ENCODE measurements around the gene MFSD12.

DNA sequence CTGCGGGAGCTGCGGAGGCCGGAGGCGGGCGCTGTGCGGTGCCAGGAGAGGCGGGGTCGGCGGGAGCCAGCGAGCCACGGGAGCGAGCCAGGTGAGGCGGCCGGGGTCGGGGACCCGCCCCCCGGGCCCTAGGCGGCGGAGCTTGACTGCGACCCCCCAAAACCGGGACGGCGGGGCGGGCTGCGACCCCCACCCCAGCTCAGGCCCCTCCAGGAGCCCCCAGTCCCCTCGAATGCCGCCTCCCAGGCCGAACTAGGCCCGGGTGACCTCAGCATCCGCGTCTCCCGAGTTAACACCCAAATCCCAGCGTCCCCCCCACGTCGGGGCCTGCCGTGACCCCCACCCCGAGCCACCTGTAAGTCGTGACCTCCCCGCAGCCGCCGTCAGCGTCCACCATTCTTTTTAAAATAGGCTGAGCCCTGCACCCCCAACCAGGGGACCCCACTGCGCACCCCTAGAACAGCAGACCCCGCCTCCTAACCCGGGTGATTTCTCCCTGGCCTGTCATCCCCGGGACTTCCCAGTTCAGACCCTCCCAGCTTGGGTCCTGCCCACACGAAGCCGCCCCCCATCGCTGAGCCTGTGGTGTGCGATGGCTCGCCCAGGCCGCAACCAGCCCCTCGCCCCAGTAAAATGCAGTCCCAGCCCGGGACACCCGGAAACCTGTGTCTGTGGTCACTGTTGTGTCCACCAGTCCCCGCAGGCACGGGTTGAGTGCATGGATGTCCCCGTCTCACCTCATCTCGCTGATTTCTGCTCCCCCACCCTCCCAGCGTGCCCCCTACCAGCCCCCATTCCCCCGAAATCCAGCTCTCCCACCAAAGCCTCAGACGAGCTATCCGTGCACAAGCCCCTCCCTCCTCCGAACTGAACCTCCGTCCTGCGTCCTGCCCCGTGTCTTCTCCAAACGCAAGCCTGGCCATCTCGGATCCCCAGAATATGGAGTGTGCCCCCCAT, 50.7 kb downstream of the MFSD12 start:
- TF ChIP-seq, protein P1, sequence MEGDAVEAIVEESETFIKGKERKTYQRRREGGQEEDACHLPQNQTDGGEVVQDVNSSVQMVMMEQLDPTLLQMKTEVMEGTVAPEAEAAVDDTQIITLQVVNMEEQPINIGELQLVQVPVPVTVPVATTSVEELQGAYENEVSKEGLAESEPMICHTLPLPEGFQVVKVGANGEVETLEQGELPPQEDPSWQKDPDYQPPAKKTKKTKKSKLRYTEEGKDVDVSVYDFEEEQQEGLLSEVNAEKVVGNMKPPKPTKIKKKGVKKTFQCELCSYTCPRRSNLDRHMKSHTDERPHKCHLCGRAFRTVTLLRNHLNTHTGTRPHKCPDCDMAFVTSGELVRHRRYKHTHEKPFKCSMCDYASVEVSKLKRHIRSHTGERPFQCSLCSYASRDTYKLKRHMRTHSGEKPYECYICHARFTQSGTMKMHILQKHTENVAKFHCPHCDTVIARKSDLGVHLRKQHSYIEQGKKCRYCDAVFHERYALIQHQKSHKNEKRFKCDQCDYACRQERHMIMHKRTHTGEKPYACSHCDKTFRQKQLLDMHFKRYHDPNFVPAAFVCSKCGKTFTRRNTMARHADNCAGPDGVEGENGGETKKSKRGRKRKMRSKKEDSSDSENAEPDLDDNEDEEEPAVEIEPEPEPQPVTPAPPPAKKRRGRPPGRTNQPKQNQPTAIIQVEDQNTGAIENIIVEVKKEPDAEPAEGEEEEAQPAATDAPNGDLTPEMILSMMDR (IDR thresholded peaks at IDR 0.05), result no peak
- TF ChIP-seq POLR2A (IDR thresholded peaks at IDR 0.05), result no peak
- no peak for TF ChIP-seq EP300 (IDR thresholded peaks at IDR 0.05)
